ENCODE results near the gene EMC1.

EMC1 gene

DNA sequence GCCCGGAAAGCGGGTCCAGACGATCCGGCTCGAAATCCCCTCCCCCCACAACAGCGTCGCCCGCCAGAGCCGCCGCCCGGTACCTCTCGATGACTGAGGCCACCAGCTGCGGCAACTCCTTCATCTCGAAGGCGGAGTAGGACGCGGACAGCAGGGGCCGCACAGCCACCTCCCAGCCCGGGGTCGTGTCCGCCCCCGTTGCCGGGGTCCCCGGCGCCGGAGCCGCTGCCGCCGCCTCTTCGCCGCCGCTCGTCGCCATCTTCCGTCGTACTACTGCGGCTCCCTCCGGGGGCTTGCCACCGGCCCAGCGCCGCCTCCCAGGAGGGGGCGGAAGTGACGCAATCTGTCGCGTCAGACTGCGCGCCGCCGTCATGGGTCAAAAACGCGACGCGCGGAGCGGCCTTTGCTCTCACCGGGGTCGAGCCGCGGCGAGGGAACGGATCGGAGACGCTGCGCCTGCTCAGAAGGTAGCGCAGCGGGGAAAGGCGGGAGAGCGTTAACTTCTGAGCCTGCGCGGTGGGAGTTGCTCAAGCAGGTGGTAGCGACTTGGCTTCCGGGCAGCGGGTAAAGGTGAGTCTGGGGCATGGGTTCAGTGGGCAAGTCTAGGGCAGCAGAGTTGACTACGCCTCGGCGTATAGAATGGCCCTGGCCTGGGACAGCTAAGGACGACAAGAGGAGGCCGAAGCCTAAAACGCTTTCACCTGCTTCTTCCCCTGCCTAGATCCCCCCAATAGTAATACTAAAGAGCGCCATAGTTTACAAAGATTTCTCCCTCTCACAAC lies 41.1 kb downstream of the EMC1 start, which contains the start of gene UBR4:
Gene UBR4, minus strand, starts transcription at position 277 of the 782 bp plus-strand sequence. Its CDS starts 18 bp downstream, at position 259.
- TF ChIP-seq, protein P1, sequence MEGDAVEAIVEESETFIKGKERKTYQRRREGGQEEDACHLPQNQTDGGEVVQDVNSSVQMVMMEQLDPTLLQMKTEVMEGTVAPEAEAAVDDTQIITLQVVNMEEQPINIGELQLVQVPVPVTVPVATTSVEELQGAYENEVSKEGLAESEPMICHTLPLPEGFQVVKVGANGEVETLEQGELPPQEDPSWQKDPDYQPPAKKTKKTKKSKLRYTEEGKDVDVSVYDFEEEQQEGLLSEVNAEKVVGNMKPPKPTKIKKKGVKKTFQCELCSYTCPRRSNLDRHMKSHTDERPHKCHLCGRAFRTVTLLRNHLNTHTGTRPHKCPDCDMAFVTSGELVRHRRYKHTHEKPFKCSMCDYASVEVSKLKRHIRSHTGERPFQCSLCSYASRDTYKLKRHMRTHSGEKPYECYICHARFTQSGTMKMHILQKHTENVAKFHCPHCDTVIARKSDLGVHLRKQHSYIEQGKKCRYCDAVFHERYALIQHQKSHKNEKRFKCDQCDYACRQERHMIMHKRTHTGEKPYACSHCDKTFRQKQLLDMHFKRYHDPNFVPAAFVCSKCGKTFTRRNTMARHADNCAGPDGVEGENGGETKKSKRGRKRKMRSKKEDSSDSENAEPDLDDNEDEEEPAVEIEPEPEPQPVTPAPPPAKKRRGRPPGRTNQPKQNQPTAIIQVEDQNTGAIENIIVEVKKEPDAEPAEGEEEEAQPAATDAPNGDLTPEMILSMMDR (IDR thresholded peaks at IDR 0.05), result no peak

DNA sequence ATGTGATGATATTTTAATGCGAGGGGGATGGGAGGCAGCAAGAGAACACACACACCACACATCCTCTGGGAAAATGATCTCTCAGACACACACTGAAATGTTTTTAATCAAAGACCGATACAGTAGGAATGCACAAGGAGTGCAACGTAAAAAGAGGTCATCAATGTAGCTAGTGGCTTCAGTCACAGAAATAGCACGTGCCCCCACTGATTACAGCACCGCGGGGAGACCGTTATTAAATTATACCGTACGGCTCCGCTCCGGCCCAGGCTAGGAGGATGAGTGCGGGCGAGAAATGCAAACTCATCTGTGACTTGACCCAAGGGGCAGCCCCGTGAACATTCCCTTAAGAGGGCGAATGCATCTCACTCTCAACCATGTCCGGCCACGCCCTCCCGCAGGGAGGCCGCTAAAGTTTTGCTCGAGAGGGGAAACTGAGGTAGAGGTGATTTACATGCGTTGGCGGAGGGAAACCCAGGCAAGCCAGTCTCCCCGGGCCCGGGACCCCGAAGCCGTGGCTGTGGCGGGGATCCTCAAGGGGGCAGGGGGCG lies 41.8 kb downstream of the EMC1 start:
- TF ChIP-seq, protein P1 (IDR thresholded peaks at IDR 0.05), result no peak

DNA sequence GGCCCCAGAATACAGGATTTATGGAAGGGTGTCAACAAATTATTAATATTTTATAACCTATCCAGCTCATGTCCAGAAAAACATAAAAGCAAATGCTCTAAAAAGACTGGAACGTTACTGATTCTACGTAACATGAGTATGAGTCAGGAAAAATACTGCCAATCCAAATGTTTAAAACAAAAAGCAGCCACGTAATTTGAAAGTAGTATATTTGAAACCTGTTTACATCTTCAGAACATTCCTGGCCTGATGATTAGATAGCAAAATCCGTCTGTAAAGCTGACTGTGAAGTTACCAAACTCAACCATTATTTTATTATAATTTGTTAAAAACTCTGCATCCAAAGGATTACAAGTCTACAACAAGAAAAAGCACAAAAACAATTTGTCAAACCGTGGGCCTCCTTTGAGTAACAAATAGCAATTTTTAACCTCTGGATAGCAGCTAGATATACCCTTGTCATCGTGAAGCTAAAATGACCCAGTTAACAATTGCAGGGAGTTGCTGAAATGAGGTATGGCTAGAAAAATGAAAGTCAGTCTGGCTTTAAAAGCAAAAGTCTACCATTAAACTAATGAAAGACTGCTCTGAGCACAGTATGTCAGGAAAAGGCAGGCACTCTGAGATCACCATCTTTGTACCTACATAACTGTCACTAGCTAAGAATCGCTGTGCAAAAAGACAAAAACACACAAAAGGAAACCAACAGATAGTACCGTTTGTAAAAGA lies 42.5 kb downstream of the EMC1 start:
- TF ChIP-seq, protein P1 (IDR thresholded peaks at IDR 0.05), result no peak

- TF ChIP-seq, protein P1 (IDR thresholded peaks at IDR 0.05), result no peak
Observed at GRCh38 chr1:19206947-19207346, 44.4 kb downstream of the EMC1 start.

DNA sequence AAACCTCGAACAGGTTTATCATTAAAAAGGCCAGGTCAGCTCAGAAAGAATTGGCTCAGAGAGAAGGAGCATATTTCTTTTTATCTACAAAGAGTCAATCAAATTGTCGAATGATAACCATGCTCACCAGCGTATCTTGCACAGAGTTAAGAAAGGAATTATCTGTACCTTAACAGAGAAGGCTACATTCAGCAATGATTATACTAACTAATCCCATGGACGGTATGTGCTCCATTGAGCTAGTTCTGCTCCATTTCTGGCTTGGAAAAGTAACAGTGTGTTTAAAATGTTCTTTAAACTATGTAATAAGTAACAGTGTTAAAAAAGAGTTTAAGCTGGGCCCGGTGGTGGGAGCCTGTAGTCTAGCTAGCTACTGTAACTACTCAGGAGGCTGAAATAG lies 45.5 kb downstream of the EMC1 start:
- TF ChIP-seq, protein P1 (IDR thresholded peaks at IDR 0.05), result no peak

DNA sequence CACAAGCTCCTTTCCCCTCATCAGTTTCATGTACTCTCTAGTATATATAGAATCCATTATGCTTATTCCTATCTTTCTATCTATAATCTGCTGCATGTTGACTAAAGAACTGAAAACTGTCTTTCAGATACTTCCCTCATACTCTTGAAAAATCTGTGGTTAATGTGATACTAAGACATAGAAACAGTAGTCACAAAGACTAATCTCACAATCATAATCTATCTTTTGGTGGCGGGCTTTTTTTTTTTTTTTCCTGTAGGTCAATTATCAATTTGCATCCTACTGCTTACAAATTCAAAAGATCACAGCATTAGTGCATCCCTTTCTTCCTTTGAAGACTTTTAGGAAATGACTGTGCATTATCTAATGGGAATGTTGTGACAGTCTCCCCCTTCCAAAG lies 45.9 kb downstream of the EMC1 start:
- TF ChIP-seq, protein P1 (IDR thresholded peaks at IDR 0.05), result no peak

GRCh38 chr1:19204446-19205266 lies 46.7 kb downstream of the EMC1 start:
- TF ChIP-seq, protein P1 (IDR thresholded peaks at IDR 0.05), result no peak
